ENCODE measurements around the gene KLC3.

GRCh38 chr19:45311621-45312020 lies 28.9 kb upstream of the KLC3 start:
- no peak for TF ChIP-seq POLR2A (IDR thresholded peaks at IDR 0.05; ENCODE audit: low read depth, low read length)
- TF ChIP-seq POLR2AphosphoS5 (IDR thresholded peaks at IDR 0.05; ENCODE audit: low read depth, low read length) = no peak
- no peak for TF ChIP-seq TAF1 (IDR thresholded peaks at IDR 0.05; ENCODE audit: low read depth, low read length)
- no peak for TF ChIP-seq PAX5 (IDR thresholded peaks at IDR 0.05; ENCODE audit: insufficient read depth, low read length, severe bottlenecking)
- no peak for TF ChIP-seq POU2F2 (IDR thresholded peaks at IDR 0.05; ENCODE audit: low read depth, low read length)

Measured in GM12891 (cell line).